ENCODE results near the gene NUP42.
"Not testable (repeated sequence)": the region's sequence is repeated elsewhere in the genome, so short reads cannot be mapped to it uniquely, and the experiment has no call there.

Gene NUP42

GRCh38 chr7:23205909-23206767, 24.3 kb downstream of the NUP42 start:
- no peak for DNase-seq

GRCh38 chr7:23207021-23207420, 25.2 kb downstream of the NUP42 start:
- no peak for DNase-seq

GRCh38 chr7:23207884-23208283, 26.0 kb downstream of the NUP42 start:
- DNase-seq, result no peak

- DNase-seq, result no peak
These were observed 26.5 kb downstream of the NUP42 start for GRCh38 chr7:23208316-23208715.

GRCh38 chr7:23210506-23210905, 28.7 kb downstream of the NUP42 start:
- DNase-seq, result no peak

GRCh38 chr7:23211589-23211988, 29.7 kb downstream of the NUP42 start:
- no peak for DNase-seq

- DNase-seq, result no peak
These were observed 30.5 kb downstream of the NUP42 start for GRCh38 chr7:23212395-23212794.

- DNase-seq, result no peak
These were observed 31.0 kb downstream of the NUP42 start for GRCh38 chr7:23212841-23213240.

GRCh38 chr7:23213755-23214154, 31.9 kb downstream of the NUP42 start:
- DNase-seq, result no peak

GRCh38 chr7:23214423-23214822, 32.6 kb downstream of the NUP42 start:
- DNase-seq, result no peak

- no peak for DNase-seq
These were observed 33.1 kb downstream of the NUP42 start for GRCh38 chr7:23214938-23215337.

- no peak for DNase-seq
These were observed 34.2 kb downstream of the NUP42 start for GRCh38 chr7:23216021-23216420.

- DNase-seq, result no peak
These were observed 36.3 kb downstream of the NUP42 start for GRCh38 chr7:23218196-23218595.

- DNase-seq, result no peak
These were observed 39.0 kb downstream of the NUP42 start for GRCh38 chr7:23220690-23221305.

- no peak for DNase-seq
These were observed 40.7 kb downstream of the NUP42 start for GRCh38 chr7:23222439-23223030.

- DNase-seq, result not testable (repeated sequence)
These were observed 42.5 kb downstream of the NUP42 start for GRCh38 chr7:23224364-23224763.

- DNase-seq, result no peak
These were observed 45.1 kb downstream of the NUP42 start for GRCh38 chr7:23226844-23227450.

GRCh38 chr7:23228412-23228811, 46.6 kb downstream of the NUP42 start:
- no peak for DNase-seq

- no peak for DNase-seq
These were observed 48.8 kb downstream of the NUP42 start for GRCh38 chr7:23230641-23231101.

- no peak for DNase-seq
These were observed 51.1 kb downstream of the NUP42 start for GRCh38 chr7:23232966-23233365.

GRCh38 chr7:23234569-23235296, 52.9 kb downstream of the NUP42 start:
- DNase-seq, result no peak

GRCh38 chr7:23235813-23236221, 54.0 kb downstream of the NUP42 start:
- no peak for DNase-seq

- DNase-seq, result no peak
These were observed 55.2 kb downstream of the NUP42 start for GRCh38 chr7:23237000-23237399.
